Measurements from ENCODE around the gene TEX44. TPM values are rescaled to one million over a fixed set of nuclear protein-coding genes. Genes with fewer than 3 reads are reported as not detected.
A peak's percentile ranks its signal among the peaks of the same experiment; 100 is the strongest.
"Not testable (repeated sequence)": the region's sequence is repeated elsewhere in the genome, so short reads cannot be mapped to it uniquely, and the experiment has no call there.

TEX44 gene
- total RNA-seq = not detected

DNA sequence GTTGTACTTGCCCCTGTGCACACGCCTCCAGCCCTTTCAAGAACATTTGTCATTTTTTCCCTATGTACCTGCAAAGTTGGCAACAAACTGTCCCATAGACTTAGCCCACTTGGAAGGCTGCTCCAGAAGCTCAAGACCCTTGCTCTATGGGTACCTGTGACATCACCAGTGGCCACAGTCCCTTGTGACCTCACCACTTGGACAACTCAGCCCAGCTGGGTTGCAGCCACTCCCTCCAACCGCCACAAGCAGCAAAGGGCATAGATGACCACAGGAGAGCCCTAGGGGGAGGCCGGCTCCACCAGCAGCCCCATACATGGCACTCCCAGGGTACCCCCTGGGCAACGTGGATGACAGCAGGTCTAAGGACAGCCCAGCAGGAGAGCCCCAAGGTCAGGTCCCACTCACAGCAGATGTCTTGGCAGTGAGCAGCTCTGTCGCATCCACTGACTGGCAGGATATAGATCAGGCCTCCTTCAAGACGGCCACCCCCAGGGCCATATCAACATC, at the start of gene TEX44:
Gene TEX44 (plus strand): TSS at position 229 of the 510 bp plus-strand sequence. CDS start 88 bp downstream, at position 317.
- Mint-ChIP-seq H3K4me3 (no peak within 1 kb of the TSS), H3K27me3 (peaks cover 6% of the 10 kb centered on the region), H3K4me1 (no peaks in the 10 kb centered on the region), H3K9me3 (no peaks in the 10 kb centered on the region), H3K36me3 (no peaks in the 10 kb centered on the region), H3K27ac (no peak within 1 kb of the TSS)
- DNase-seq (no peak), ATAC-seq (ENCODE audit: low read depth) (no peak)
- POLR2A ChIA-PET = no interaction called here

DNA sequence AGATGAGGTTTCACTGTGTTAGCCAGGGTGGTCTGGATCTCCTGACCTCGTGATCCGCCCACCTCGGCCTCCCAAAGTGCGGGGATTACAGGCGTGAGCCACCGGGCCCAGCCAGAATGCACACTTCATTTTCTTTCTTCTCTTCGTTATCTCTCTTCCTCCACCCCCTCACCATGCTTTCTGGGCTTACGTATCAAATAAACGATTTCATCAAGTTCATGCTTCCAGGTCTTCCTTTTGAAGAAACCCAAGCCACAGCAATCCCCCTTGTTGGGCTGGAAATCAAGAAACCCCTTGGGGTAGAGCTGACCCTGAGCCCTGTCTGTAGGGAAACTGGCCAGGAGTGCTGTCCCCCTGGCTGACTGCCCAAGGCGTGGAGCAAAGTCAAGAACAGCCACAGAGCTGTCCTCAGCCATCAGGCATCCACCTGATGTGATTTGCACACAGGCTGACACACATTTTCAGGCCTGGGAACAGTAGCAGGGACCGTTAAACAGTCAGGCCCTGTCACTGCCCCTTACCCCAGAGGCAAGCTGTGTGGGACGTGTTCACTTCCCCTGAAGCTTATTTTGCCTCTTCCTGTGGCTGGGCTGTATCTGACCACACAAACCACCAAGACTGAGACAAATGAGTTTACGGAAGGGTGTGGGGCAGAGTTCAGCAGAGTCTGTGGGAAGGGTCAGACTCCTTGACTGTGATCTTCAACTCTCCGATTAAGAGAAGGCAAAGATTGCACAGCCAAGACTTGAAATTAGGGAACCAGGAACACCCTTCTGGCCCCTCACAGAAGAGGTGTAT, 47.4 kb upstream of the TEX44 start:
- POLR2A ChIA-PET = interaction anchor here (0.7 to 1.9 kb wide), 8 partner anchors 10 to 163 kb away, joined by 4 to 23 read pairs (median 4); partner anchors contain the start of genes NCL and PTMA
- peaks cover 12% of the 10 kb centered on the region for H3K27me3 Mint-ChIP-seq
- ATAC-seq (ENCODE audit: low read depth) = peak; percentile 92
- H3K4me3 Mint-ChIP-seq = peak overlapping the region; percentile 72
- DNase-seq = peak; percentile 64
- H3K36me3 Mint-ChIP-seq = peaks cover 18% of the 10 kb centered on the region
- H3K9me3 Mint-ChIP-seq = peaks cover 13% of the 10 kb centered on the region
- H3K27ac Mint-ChIP-seq = peak overlapping the region; percentile 94
- H3K4me1 Mint-ChIP-seq = peaks cover 36% of the 10 kb centered on the region

DNA sequence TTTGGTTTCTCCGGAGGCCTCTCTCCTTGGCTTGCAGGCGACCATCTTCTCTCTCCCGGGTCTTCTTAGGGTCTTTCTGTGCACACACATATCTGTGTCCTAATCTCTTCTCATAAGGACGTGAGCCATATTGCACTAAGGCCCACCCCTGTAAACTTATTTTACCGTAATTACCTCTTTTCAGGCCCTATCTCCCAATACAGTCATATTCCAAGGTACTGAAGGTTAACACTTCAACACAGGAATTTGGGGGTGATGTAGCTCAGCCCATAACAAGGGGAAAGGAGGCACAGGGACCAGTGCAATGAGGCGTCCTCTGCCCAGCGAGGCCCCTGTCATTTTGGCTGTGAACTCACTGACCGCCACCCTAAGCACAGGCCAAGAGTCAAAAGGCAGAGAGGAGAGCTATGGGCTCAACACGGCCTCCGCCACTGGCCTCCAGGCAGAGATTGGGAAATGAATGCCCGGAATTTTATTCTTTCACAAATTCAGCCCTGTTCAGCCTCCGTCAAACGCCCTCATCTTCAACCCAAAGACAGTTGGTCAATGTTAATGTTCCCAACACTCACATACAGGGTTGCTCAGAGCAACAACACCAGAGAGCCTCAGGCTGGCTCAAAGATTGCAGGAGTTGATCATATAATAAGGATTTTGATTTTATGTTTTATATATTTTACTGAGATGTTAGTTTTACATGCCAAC, 46.5 kb upstream of the TEX44 start:
- peak overlapping the region; percentile 94 for H3K27ac Mint-ChIP-seq
- POLR2A ChIA-PET = interaction anchor here (1.0 to 1.9 kb wide), 7 partner anchors 9 to 162 kb away, joined by 4 to 23 read pairs (median 4); partner anchors contain the start of genes NCL and PTMA
- no peak for DNase-seq
- H3K4me3 Mint-ChIP-seq = peak overlapping the region; percentile 72
- H3K36me3 Mint-ChIP-seq = peaks cover 18% of the 10 kb centered on the region
- peaks cover 15% of the 10 kb centered on the region for H3K9me3 Mint-ChIP-seq
- peaks cover 36% of the 10 kb centered on the region for H3K4me1 Mint-ChIP-seq
- ATAC-seq (ENCODE audit: low read depth) = no peak
- peaks cover 9% of the 10 kb centered on the region for H3K27me3 Mint-ChIP-seq

DNA sequence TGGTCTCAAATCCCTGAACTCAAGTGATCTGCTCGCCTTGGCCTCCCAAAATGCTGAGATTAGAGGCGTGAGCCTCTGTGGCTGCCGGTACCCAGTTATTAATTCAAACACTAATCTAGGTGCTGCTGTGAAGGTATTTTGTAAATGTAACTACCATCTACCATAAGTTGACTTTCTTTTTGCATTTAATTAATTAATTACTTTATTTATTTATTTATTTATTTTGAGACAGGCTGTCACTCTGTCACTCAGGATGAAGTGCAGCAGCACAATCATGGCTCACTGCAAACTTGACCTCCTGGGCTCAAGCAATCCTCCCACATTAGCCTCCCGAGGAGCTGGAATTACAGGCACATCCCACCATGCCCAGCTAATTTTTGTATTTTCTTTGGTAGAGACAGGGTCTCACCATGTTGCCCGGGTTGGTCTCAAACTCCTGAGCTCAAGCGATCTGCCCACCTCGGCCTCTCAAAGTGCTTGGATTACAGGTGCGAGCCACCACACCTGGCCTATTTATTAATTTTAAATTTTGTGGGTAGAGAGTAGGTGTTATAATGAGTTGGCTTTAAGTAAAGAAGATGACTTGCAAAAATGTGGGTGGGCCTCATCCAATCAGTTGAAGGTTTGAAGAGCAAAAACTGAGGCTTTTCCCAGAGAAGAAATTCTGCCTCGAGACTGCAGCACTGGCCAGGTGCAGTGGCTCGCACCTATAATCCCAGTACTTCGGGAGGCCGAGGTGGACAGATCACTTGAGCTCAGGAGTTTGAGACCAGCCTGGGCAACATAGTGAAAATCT, 45.2 kb upstream of the TEX44 start:
- Mint-ChIP-seq H3K27me3 (peaks cover 11% of the 10 kb centered on the region), H3K4me3 (no peak overlapping the region), H3K36me3 (peaks cover 15% of the 10 kb centered on the region), H3K27ac (no peak overlapping the region), H3K9me3 (peaks cover 15% of the 10 kb centered on the region), H3K4me1 (peaks cover 33% of the 10 kb centered on the region)
- no peak for DNase-seq
- POLR2A ChIA-PET = no interaction called here
- no peak for ATAC-seq (ENCODE audit: low read depth)

DNA sequence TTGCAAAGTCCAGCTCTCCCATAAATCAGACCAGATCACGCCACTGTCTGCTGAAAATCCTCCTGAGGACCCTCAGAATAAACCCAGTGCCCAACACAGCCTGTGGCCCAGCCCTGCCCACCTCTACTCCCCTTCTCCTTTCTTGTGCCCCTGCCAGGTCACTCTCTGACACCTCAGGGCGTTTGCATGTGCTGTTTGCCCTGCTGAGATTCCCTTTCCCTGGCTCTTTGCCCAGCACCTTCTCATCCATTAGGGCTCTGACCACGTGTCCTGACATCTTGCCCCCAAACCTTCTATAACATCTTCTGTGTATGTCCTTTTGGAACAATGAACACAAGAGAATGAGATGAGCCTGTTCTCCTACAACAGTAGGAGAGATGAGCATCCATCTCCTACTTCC, 43.9 kb upstream of the TEX44 start:
- peaks cover 15% of the 10 kb centered on the region for H3K9me3 Mint-ChIP-seq
- H3K4me1 Mint-ChIP-seq = peaks cover 30% of the 10 kb centered on the region
- POLR2A ChIA-PET = no interaction called here
- DNase-seq = no peak
- peaks cover 15% of the 10 kb centered on the region for H3K27me3 Mint-ChIP-seq
- H3K4me3 Mint-ChIP-seq = no peak overlapping the region
- ATAC-seq (ENCODE audit: low read depth) = no peak
- H3K36me3 Mint-ChIP-seq = peaks cover 21% of the 10 kb centered on the region
- peak overlapping the region; percentile 12 for H3K27ac Mint-ChIP-seq

DNA sequence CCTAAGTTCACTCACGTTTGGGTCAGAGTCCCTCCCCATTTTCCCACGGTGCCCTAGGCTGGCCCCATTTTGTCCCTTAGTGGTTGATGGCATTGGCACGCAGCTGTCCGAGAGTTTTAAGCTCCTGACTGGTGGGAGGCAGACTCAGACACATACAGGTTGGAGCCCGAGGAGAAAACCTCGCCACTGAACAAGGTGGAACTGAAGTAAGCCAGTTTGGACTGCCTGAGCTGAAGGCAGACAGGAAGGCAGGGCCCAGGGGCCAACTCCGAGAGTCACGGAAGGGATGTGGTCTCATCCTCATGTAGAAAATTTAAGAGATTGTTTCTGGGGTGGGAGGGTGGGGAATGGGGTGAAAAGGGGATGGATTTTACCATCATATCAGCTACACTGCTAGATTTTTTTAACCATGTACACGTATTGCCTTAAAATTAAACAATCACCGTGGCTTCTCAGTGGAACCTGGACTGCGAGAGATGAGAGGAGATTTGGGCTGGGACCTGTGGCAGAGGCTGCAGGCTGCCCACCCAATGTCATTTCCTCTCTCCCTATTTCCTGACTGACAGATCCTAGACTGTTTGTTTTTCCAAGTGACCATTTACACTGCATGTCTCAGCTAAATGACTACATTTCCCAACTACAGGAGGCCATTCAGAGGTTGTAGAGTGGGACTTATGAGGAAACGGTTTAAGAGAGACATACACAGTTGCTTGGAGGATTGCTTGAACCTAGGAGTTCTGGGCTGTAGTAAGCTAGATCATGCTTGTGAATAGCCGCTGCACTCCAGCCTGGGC, 43.0 kb upstream of the TEX44 start:
- peaks cover 36% of the 10 kb centered on the region for H3K4me1 Mint-ChIP-seq
- ATAC-seq (ENCODE audit: low read depth) = no peak
- POLR2A ChIA-PET = no interaction called here
- H3K27ac Mint-ChIP-seq = no peak overlapping the region
- no peak overlapping the region for H3K4me3 Mint-ChIP-seq
- DNase-seq = no peak
- peaks cover 21% of the 10 kb centered on the region for H3K36me3 Mint-ChIP-seq
- peaks cover 15% of the 10 kb centered on the region for H3K9me3 Mint-ChIP-seq
- peaks cover 21% of the 10 kb centered on the region for H3K27me3 Mint-ChIP-seq

DNA sequence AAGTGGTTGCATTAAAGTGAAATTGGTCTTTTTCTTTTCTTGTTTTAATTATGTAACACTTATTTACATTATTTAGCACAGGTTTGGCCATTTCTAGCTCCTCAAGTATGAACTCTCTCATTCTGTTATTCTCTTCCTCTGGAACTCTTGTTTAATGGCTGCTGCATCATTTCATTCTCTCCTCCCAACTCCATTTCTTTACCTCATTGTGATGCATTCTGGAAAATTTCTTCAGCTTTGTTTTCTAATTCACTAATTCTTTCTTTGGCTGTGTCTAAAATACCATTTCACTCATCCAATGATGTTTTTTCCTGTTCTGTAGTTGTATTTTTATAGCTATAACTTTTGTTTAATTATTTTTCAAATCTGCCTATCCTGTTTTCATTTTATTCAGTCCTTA, 39.9 kb upstream of the TEX44 start:
- Mint-ChIP-seq H3K27me3 (peaks cover 22% of the 10 kb centered on the region), H3K36me3 (peaks cover 18% of the 10 kb centered on the region), H3K9me3 (peaks cover 14% of the 10 kb centered on the region), H3K4me3 (no peak overlapping the region), H3K4me1 (peaks cover 27% of the 10 kb centered on the region), H3K27ac (no peak overlapping the region)
- POLR2A ChIA-PET = interaction anchor here (0.9 to 1.4 kb wide), 3 partner anchors 10 to 89 kb away, joined by 3 to 5 read pairs (median 3); partner anchors contain the start of gene NCL
- DNase-seq (no peak), ATAC-seq (ENCODE audit: low read depth) (no peak)

DNA sequence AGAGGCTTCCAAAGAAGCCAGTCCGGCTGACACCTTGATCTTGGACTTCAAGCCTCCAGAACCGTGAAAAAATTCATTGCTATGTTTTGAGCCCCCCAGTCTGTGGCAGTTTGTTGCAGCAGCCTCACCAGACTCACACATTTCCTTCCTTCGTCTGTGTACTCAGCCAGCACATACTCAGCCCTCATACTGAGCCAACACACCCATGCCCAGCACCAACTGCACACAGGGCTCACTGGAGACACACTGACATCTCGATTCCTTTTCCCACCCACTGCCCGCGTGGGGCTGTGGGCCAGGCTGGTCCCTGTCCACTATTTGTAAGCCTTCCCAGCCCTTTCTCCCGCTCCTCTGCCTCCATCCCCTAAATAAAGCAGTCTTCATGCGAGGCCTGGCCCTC, 38.3 kb upstream of the TEX44 start:
- Mint-ChIP-seq H3K27me3 (peaks cover 17% of the 10 kb centered on the region), H3K4me3 (peak overlapping the region; percentile 63), H3K9me3 (peaks cover 14% of the 10 kb centered on the region), H3K27ac (peak overlapping the region; percentile 74), H3K36me3 (peaks cover 14% of the 10 kb centered on the region), H3K4me1 (peaks cover 23% of the 10 kb centered on the region)
- ATAC-seq (ENCODE audit: low read depth) (peak; percentile 46), DNase-seq (no peak)
- POLR2A ChIA-PET = interaction anchor here (0.6 to 2.0 kb wide), 4 partner anchors 9 to 30 kb away, joined by 4 to 8 read pairs (median 5); no protein-coding TSS in a partner anchor

DNA sequence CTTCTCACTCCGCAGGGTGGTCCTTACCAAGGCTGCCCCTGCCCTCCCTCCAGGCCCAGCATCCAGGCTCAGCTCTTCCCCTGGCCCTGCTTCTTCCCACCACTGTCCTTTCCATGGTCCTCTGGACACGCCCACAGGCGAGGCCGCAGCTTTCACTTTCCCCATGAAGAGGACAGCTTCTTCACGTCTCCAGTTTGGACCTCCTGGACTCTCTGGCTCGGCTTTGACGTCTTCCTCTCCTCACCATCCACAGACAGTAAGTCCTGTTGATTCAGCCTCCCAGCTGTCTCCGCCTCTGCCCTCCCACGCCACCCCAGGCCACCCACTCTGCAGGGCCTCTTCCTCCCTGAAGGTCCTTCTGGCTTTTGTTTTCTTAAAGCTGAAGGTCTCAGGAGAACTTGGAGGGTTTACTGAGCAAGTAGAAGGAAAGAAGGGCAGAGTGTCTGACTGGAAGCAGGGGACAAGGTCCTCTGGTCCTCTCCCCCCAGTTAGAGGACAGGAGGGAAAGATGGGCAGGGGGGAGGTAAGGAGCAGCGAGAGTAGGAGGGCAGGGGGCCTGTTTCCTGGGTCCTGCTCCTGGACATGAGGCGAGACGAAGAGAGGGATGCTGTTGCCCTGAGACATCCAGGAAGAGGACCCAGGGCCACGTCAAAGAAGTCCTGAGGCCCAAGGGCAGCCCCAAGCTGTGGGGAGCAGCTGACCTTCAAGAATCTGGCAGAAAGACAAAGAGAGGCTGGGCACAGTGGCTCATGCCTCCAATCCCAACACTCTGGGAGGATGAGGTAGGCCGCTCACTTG, 37.7 kb upstream of the TEX44 start:
- POLR2A ChIA-PET = interaction anchor here (0.6 to 2.0 kb wide), 7 partner anchors 9 to 363 kb away, joined by 3 to 8 read pairs (median 4); no protein-coding TSS in a partner anchor
- Mint-ChIP-seq H3K9me3 (peaks cover 14% of the 10 kb centered on the region), H3K4me3 (peak overlapping the region; percentile 63), H3K4me1 (peaks cover 18% of the 10 kb centered on the region), H3K27me3 (peaks cover 17% of the 10 kb centered on the region), H3K36me3 (peaks cover 14% of the 10 kb centered on the region), H3K27ac (peak overlapping the region; percentile 74)
- no peak for DNase-seq
- ATAC-seq (ENCODE audit: low read depth) = no peak

DNA sequence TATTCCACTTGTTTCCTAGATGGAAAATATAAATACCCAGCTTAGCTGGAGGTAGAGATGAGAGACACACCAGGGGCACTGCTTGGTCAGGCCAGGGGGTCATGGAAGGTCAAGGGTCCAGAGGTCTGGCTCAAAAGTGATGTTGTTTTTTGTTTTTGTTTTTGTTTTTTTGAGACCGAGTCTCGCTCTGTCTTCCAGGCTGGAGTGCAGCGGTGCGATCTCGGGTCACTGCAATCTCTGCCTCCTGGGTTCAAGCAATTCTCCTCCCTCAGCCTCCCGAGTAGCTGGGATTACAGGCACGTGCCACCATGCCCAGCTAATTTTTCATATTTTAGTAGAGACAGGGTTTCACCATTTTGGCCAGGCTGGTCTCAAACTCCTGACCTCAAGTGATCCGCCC, 36.2 kb upstream of the TEX44 start:
- not testable (repeated sequence) for H3K9me3 Mint-ChIP-seq; DNase-seq; ATAC-seq (ENCODE audit: low read depth); H3K4me3 Mint-ChIP-seq
- Mint-ChIP-seq H3K36me3 (peaks cover 11% of the 10 kb centered on the region), H3K27me3 (peaks cover 13% of the 10 kb centered on the region), H3K4me1 (peaks cover 17% of the 10 kb centered on the region), H3K27ac (peak overlapping the region; percentile 12)
- POLR2A ChIA-PET = interaction anchor here (0.8 to 2.0 kb wide), 5 partner anchors 11 to 92 kb away, joined by 3 to 8 read pairs (median 4); partner anchors contain the start of gene NCL

DNA sequence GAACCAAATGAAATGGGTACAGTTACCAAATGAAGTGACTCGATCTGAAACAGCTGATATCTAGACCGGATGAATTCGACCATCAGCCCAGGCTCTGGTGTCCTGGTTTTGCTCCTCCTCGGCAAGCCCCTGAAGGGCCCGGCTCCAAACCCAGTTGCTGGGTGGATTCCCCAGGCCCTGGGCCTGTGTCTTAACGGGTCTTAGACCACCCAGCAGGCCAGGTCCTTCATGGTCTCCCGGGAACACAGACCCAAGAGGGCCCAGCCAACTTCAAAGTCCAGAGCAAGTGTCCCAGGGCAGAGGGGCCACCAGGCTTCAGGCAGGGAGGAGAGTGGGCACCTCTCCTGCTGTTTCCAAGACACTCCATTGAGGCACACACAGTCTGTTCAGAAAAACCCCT, 35.7 kb upstream of the TEX44 start:
- peaks cover 17% of the 10 kb centered on the region for H3K4me1 Mint-ChIP-seq
- H3K27ac Mint-ChIP-seq = peak overlapping the region; percentile 12
- POLR2A ChIA-PET = interaction anchor here (0.8 to 0.9 kb wide), 2 partner anchors 23 to 93 kb away, joined by 3 to 4 read pairs; partner anchors contain the start of gene NCL
- peaks cover 12% of the 10 kb centered on the region for H3K27me3 Mint-ChIP-seq
- peaks cover 9% of the 10 kb centered on the region for H3K9me3 Mint-ChIP-seq
- ATAC-seq (ENCODE audit: low read depth) (no peak), DNase-seq (no peak)
- no peak overlapping the region for H3K4me3 Mint-ChIP-seq
- peaks cover 11% of the 10 kb centered on the region for H3K36me3 Mint-ChIP-seq
